GM18499 (cell line): Measurements from ENCODE around the gene RYR2.
"Not testable (repeated sequence)": the region's sequence is repeated elsewhere in the genome, so short reads cannot be mapped to it uniquely, and the experiment has no call there.

ENCODE experiments used
- ATAC-seq: cut with Tn5 transposase; IDR thresholded peaks from one replicate; pipeline ENCODE4 v1.9.1; 2021; ENCODE audit warnings: moderate number of reproducible peaks; ENCODE audit not compliant: insufficient read depth, unreplicated experiment

RYR2 gene

GRCh38 chr1:237237721-237238120 lies 195.7 kb downstream of the RYR2 start:
- no peak for ATAC-seq

GRCh38 chr1:237239248-237239647 lies 197.3 kb downstream of the RYR2 start:
- no peak for ATAC-seq

- no peak for ATAC-seq
Measured at GRCh38 chr1:237241038-237241437, 199.1 kb downstream of the RYR2 start.

GRCh38 chr1:237244778-237245177 lies 202.8 kb downstream of the RYR2 start:
- no peak for ATAC-seq

- ATAC-seq, result no peak
Measured at GRCh38 chr1:237247442-237247841, 205.5 kb downstream of the RYR2 start.

- no peak for ATAC-seq
Measured at GRCh38 chr1:237249120-237249519, 207.1 kb downstream of the RYR2 start.

- ATAC-seq, result no peak
Measured at GRCh38 chr1:237250055-237250454, 208.1 kb downstream of the RYR2 start.

- no peak for ATAC-seq
Measured at GRCh38 chr1:237255071-237255470, 213.1 kb downstream of the RYR2 start.

- no peak for ATAC-seq
Measured at GRCh38 chr1:237258871-237259270, 216.9 kb downstream of the RYR2 start.

- no peak for ATAC-seq
Measured at GRCh38 chr1:237261198-237261597, 219.2 kb downstream of the RYR2 start.

- ATAC-seq, result no peak
Measured at GRCh38 chr1:237267743-237268142, 225.8 kb downstream of the RYR2 start.

- ATAC-seq, result peak; percentile 73
Measured at GRCh38 chr1:237269938-237270337, 228.0 kb downstream of the RYR2 start.

GRCh38 chr1:237270353-237270752 lies 228.4 kb downstream of the RYR2 start:
- no peak for ATAC-seq

- ATAC-seq, result not testable (repeated sequence)
Measured at GRCh38 chr1:237277994-237278393, 236.0 kb downstream of the RYR2 start.

GRCh38 chr1:237279629-237280028 lies 237.6 kb downstream of the RYR2 start:
- ATAC-seq, result no peak

GRCh38 chr1:237281481-237281880 lies 239.5 kb downstream of the RYR2 start:
- ATAC-seq, result no peak

- no peak for ATAC-seq
Measured at GRCh38 chr1:237282208-237282783, 240.3 kb downstream of the RYR2 start.

GRCh38 chr1:237287876-237288521 lies 246.0 kb downstream of the RYR2 start:
- no peak for ATAC-seq

GRCh38 chr1:237293804-237294203 lies 251.8 kb downstream of the RYR2 start:
- ATAC-seq, result no peak

GRCh38 chr1:237296861-237297260 lies 254.9 kb downstream of the RYR2 start:
- ATAC-seq, result no peak

GRCh38 chr1:237300642-237301041 lies 258.7 kb downstream of the RYR2 start:
- no peak for ATAC-seq

GRCh38 chr1:237303929-237304328 lies 261.9 kb downstream of the RYR2 start:
- ATAC-seq, result no peak
